Thymus (tissue), 11 donors: ENCODE data around the gene RAB4B. TPM values are rescaled to one million over a fixed set of nuclear protein-coding genes. Genes with fewer than 3 reads are reported as not detected.

Source experiments
- DNase-seq, 9 donors: peaks; one replicate each; pipeline ENCODE4 v3.0.0-alpha.2; 2013; ENCODE audit warnings: low spot score in 9 of 9, low read depth in 6 of 9, missing footprints in 1 of 9
- H3K27ac ChIP-seq, 2 donors: one replicate each; pipeline ENCODE4 v1.5.1; 2013; ENCODE audit warnings: control low read depth in 1 of 2, low read depth in 1 of 2, low read length in 1 of 2, mild to moderate bottlenecking in 1 of 2, moderate library complexity in 1 of 2
- H3K27me3 ChIP-seq, 2 donors: one replicate each; pipeline ENCODE4 v1.5.1; 2013; ENCODE audit warnings: low read length in 1 of 2; ENCODE audit not compliant: control insufficient read depth in 2 of 2, insufficient read depth in 1 of 2
- H3K36me3 ChIP-seq, 2 donors: one replicate each; pipeline ENCODE4 v1.5.1; 2013; ENCODE audit warnings: low read length in 1 of 2, mild to moderate bottlenecking in 1 of 2, moderate library complexity in 1 of 2; ENCODE audit not compliant: control insufficient read depth in 2 of 2, insufficient read depth in 2 of 2
- H3K4me1 ChIP-seq, 2 donors: one replicate each; pipeline ENCODE4 v1.5.1; 2013; ENCODE audit warnings: low read length in 2 of 2; ENCODE audit not compliant: control insufficient read depth in 2 of 2, insufficient read depth in 2 of 2
- H3K4me3 ChIP-seq, 2 donors: one replicate each; pipeline ENCODE4 v1.5.1; 2013; ENCODE audit warnings: low read length in 2 of 2, control low read depth in 1 of 2, mild to moderate bottlenecking in 1 of 2
- H3K9me3 ChIP-seq, 2 donors: one replicate each; pipeline ENCODE4 v1.5.1; 2013; ENCODE audit warnings: low read length in 1 of 2, mild to moderate bottlenecking in 1 of 2; ENCODE audit not compliant: control insufficient read depth in 2 of 2, insufficient read depth in 1 of 2
- whole genome bisulfite sequencing: extraction: QIAGEN DNeasy Blood & Tissue Kit; methylation state at CpG from one replicate; pipeline ENCODE4 v1.1.7; 2013; 5-methylcytosine and 5-hydroxymethylcytosine counted together
- polyA plus RNA-seq: library from polyadenylated mRNA; stranded (reverse); fragments of 200-250 nt; gene quantifications from one replicate; pipeline ENCODE4 v1.2.3, GENCODE V29; 2013
- total RNA-seq: library from RNA; stranded (reverse); fragments of 120-200 nt; gene quantifications from one replicate; pipeline ENCODE4 v1.2.4, GENCODE V29; 2013
- donor health status: healthy.

RAB4B gene
- total and polyA plus RNA-seq, 2 donors = 24.2 to 86.7 TPM

- Histone ChIP-seq H3K9me3 (no peaks in the 10 kb centered on the region), H3K27me3 (peaks cover 0 to 1% of the 10 kb centered on the region in 2 donors), H3K4me3 (no peak overlapping the region), H3K36me3 (peaks cover 51 to 70% of the 10 kb centered on the region in 2 donors), H3K4me1 (peaks cover 46 to 78% of the 10 kb centered on the region in 2 donors), H3K27ac (peak overlapping the region; percentile 0 to 38)
- WGBS = 96% methylated on average over 7 of the region's 7 CpGs
- no peak for DNase-seq
Measured at GRCh38 chr19:40804783-40805242, 26.8 kb downstream of the RAB4B start.

GRCh38 chr19:40805258-40805868 lies 27.3 kb downstream of the RAB4B start:
- no peak overlapping the region for H3K4me3 ChIP-seq
- peaks cover 44 to 75% of the 10 kb centered on the region in 2 donors for H3K4me1 ChIP-seq
- peaks cover 0 to 6% of the 10 kb centered on the region in 2 donors for H3K27me3 ChIP-seq
- no peak overlapping the region for H3K27ac ChIP-seq
- H3K9me3 ChIP-seq = no peaks in the 10 kb centered on the region
- DNase-seq = peak in 1 of 9 donors; percentile 33
- H3K36me3 ChIP-seq = peaks cover 50 to 70% of the 10 kb centered on the region in 2 donors
- 95% methylated on average over 2 of the region's 2 CpGs for WGBS

DNA sequence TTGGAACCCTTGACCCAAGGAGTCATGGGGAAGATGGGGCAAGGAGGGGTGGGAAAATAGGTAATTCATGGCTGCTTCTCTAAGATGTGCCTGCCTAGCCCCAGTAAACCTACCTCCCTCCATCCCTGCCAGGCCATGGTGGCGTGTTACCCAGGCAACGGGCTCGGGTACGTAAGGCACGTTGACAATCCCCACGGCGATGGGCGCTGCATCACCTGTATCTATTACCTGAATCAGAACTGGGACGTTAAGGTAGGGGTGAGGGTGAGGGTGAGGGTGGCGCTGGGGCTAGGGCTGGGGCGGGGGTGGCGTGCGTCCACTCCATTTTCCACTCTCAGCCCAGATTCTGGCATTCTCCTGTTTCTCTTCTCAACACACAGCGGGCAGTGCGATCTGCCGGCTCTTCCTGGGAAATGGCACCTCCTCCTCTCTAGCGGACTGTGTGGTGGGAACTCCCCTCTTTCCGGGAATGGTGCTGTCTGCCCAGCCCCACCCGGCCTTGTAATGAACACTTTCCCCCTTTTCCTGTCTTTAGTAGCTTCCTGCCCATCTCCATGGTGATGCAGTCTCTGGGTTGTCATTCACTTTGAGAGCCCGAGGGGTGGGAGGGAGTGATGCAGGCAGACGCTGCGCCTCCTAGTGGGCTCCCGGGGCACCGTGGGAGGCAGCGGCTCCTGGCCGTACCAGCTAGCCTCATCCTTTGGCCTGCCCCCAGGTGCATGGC lies 28.5 kb downstream of the RAB4B start:
- Histone ChIP-seq H3K27ac (peak overlapping the region in 1 of 2 donors; percentile 19), H3K36me3 (peaks cover 41 to 60% of the 10 kb centered on the region in 2 donors), H3K4me3 (no peak overlapping the region), H3K27me3 (peaks cover 3 to 18% of the 10 kb centered on the region in 2 donors), H3K4me1 (peaks cover 37 to 69% of the 10 kb centered on the region in 2 donors), H3K9me3 (no peaks in the 10 kb centered on the region)
- WGBS = 60% methylated on average over 26 of the region's 26 CpGs
- DNase-seq = peak in 5 of 9 donors; percentile 54 to 83 (median 67)

- Histone ChIP-seq H3K4me3 (no peak overlapping the region), H3K36me3 (peaks cover 41 to 60% of the 10 kb centered on the region in 2 donors), H3K27ac (no peak overlapping the region), H3K27me3 (peaks cover 10 to 26% of the 10 kb centered on the region in 2 donors), H3K4me1 (peaks cover 33 to 69% of the 10 kb centered on the region in 2 donors), H3K9me3 (no peaks in the 10 kb centered on the region)
- DNase-seq = no peak
- 91% methylated on average over 18 of the region's 18 CpGs for WGBS
Measured at GRCh38 chr19:40807147-40808020, 29.3 kb downstream of the RAB4B start.

DNA sequence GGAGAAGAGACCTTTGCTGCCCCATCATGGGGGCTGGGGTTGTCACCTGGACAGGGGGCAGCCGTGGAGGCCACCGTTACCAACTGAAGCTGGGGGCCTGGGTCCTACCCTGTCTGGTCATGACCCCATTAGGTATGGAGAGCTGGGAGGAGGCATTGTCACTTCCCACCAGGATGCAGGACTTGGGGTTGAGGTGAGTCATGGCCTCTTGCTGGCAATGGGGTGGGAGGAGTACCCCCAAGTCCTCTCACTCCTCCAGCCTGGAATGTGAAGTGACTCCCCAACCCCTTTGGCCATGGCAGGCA lies 29.9 kb downstream of the RAB4B start:
- WGBS = 99% methylated on average over 2 of the region's 2 CpGs
- DNase-seq = no peak

DNA sequence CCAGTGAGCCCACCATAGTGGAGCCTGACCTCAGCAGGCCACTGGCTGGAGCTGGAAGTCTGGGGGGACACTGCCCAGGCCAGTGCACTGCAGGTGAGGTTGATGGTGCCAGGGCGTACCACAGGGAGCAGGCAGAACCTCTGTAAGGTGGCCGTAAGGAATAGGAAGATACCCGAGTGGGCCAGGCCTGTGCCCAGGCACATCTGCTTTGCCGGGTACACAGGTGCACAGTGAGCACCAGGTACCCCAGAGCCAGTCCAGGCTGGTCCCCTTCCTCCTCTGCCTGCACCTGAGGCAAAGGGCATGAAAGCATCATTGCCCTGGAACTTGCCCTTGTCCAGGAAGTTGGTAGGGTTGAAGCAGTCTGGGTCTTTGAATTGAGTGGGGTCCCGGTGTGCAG lies 30.4 kb downstream of the RAB4B start:
- H3K4me1 ChIP-seq = peaks cover 23 to 59% of the 10 kb centered on the region in 2 donors
- no peak for DNase-seq
- H3K27ac ChIP-seq = no peak overlapping the region
- H3K4me3 ChIP-seq = no peak overlapping the region
- WGBS = 95% methylated on average over 5 of the region's 5 CpGs
- H3K36me3 ChIP-seq = peaks cover 30 to 49% of the 10 kb centered on the region in 2 donors
- H3K27me3 ChIP-seq = peaks cover 15 to 36% of the 10 kb centered on the region in 2 donors
- no peaks in the 10 kb centered on the region for H3K9me3 ChIP-seq

More for the DNA sequence above, 29.9 kb downstream of the RAB4B start:
- no peak overlapping the region for H3K27ac ChIP-seq
- H3K4me1 ChIP-seq = peaks cover 27 to 64% of the 10 kb centered on the region in 2 donors
- peaks cover 35 to 54% of the 10 kb centered on the region in 2 donors for H3K36me3 ChIP-seq
- peaks cover 15 to 32% of the 10 kb centered on the region in 2 donors for H3K27me3 ChIP-seq
- H3K9me3 ChIP-seq = no peaks in the 10 kb centered on the region
- H3K4me3 ChIP-seq = no peak overlapping the region

- 97% methylated on average over 39 of the region's 39 CpGs for WGBS
- Histone ChIP-seq H3K36me3 (peaks cover 23 to 42% of the 10 kb centered on the region in 2 donors), H3K27ac (no peak overlapping the region), H3K9me3 (no peaks in the 10 kb centered on the region), H3K4me3 (no peak overlapping the region), H3K4me1 (peaks cover 17 to 49% of the 10 kb centered on the region in 2 donors), H3K27me3 (peaks cover 15 to 46% of the 10 kb centered on the region in 2 donors)
- DNase-seq = no peak
Measured at GRCh38 chr19:40809358-40810086, 31.5 kb downstream of the RAB4B start.

DNA sequence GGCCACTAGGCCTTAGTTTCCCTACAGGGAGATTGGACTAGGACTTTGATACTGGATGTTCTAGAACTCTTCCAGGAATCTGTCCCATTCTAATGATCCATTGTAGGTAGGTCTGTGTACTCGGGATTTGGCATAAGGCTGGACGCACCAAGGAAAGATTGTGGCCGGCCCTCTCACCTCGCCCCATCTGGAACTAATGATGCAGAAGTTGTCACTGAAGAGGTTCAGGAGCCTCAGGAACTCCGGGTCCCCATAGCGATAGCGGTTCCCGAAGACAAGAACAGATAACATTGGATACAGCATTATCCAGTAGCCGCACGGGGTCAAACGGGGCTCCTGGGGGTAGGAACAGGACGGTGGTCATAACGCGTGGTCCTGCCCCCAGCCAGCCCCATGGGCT lies 32.1 kb downstream of the RAB4B start:
- 85% methylated on average over 14 of the region's 14 CpGs for WGBS
- no peak overlapping the region for H3K27ac ChIP-seq
- peaks cover 23 to 36% of the 10 kb centered on the region in 2 donors for H3K36me3 ChIP-seq
- no peak overlapping the region for H3K4me3 ChIP-seq
- DNase-seq = no peak
- H3K27me3 ChIP-seq = peaks cover 15 to 50% of the 10 kb centered on the region in 2 donors
- no peaks in the 10 kb centered on the region for H3K9me3 ChIP-seq
- peaks cover 17 to 43% of the 10 kb centered on the region in 2 donors for H3K4me1 ChIP-seq
